ENCODE data around the gene DGCR8. TPM values are rescaled to one million over a fixed set of nuclear protein-coding genes. Genes with fewer than 3 reads are reported as not detected.

DGCR8 gene
- total RNA-seq, 1 donor from 2014 or later, result 93.1 TPM

- Mint-ChIP-seq H3K4me3 (ENCODE audit: unreplicated experiment) (no peak overlapping the region), H3K4me1 (ENCODE audit: low read depth, unreplicated experiment) (peaks cover 8% of the 10 kb centered on the region), H3K27ac (ENCODE audit: unreplicated experiment) (no peak overlapping the region), H3K36me3 (ENCODE audit: unreplicated experiment) (no peaks in the 10 kb centered on the region), H3K9me3 (ENCODE audit: unreplicated experiment) (peaks cover 2% of the 10 kb centered on the region), H3K27me3 (ENCODE audit: unreplicated experiment) (peaks cover 3% of the 10 kb centered on the region)
- no peak for TF ChIP-seq CTCF (IDR thresholded peaks at IDR 0.05; ENCODE audit: partially characterized antibody, unreplicated experiment)
- DNase-seq, result no peak
Measured at GRCh38 chr22:20153945-20154344, 73.9 kb downstream of the DGCR8 start.

- no peak overlapping the region for H3K4me3 Mint-ChIP-seq (ENCODE audit: unreplicated experiment)
- H3K36me3 Mint-ChIP-seq (ENCODE audit: unreplicated experiment), result no peaks in the 10 kb centered on the region
- TF ChIP-seq CTCF (IDR thresholded peaks at IDR 0.05; ENCODE audit: partially characterized antibody, unreplicated experiment), result no peak
- no peak overlapping the region for H3K27ac Mint-ChIP-seq (ENCODE audit: unreplicated experiment)
- peaks cover 10% of the 10 kb centered on the region for H3K4me1 Mint-ChIP-seq (ENCODE audit: low read depth, unreplicated experiment)
- peaks cover 5% of the 10 kb centered on the region for H3K27me3 Mint-ChIP-seq (ENCODE audit: unreplicated experiment)
- H3K9me3 Mint-ChIP-seq (ENCODE audit: unreplicated experiment), result peaks cover 6% of the 10 kb centered on the region
- DNase-seq, result no peak
Measured at GRCh38 chr22:20154602-20155187, 74.7 kb downstream of the DGCR8 start.

GRCh38 chr22:20155330-20156041 is 75.4 kb downstream of the DGCR8 start:
- DNase-seq, result peak; percentile 54
- H3K27me3 Mint-ChIP-seq (ENCODE audit: unreplicated experiment), result peaks cover 5% of the 10 kb centered on the region
- peaks cover 8% of the 10 kb centered on the region for H3K9me3 Mint-ChIP-seq (ENCODE audit: unreplicated experiment)
- no peak overlapping the region for H3K4me3 Mint-ChIP-seq (ENCODE audit: unreplicated experiment)
- no peak overlapping the region for H3K27ac Mint-ChIP-seq (ENCODE audit: unreplicated experiment)
- no peak for TF ChIP-seq CTCF (IDR thresholded peaks at IDR 0.05; ENCODE audit: partially characterized antibody, unreplicated experiment)
- H3K36me3 Mint-ChIP-seq (ENCODE audit: unreplicated experiment), result no peaks in the 10 kb centered on the region
- peaks cover 11% of the 10 kb centered on the region for H3K4me1 Mint-ChIP-seq (ENCODE audit: low read depth, unreplicated experiment)

GRCh38 chr22:20156042-20156389 is 76.0 kb downstream of the DGCR8 start:
- H3K36me3 Mint-ChIP-seq (ENCODE audit: unreplicated experiment), result no peaks in the 10 kb centered on the region

More at GRCh38 chr22:20156042-20156389, 76.0 kb downstream of the DGCR8 start:
- Mint-ChIP-seq H3K27ac (ENCODE audit: unreplicated experiment) (no peak overlapping the region), H3K4me3 (ENCODE audit: unreplicated experiment) (no peak overlapping the region), H3K9me3 (ENCODE audit: unreplicated experiment) (peaks cover 8% of the 10 kb centered on the region), H3K27me3 (ENCODE audit: unreplicated experiment) (peaks cover 5% of the 10 kb centered on the region), H3K4me1 (ENCODE audit: low read depth, unreplicated experiment) (peaks cover 11% of the 10 kb centered on the region)
- no peak for DNase-seq
- no peak for TF ChIP-seq CTCF (IDR thresholded peaks at IDR 0.05; ENCODE audit: partially characterized antibody, unreplicated experiment)

All from glutamatergic neuron (in vitro differentiated cells).